Renal cortical epithelial cell (primary cell): ENCODE data around the gene QPCT. TPM values are rescaled to one million over a fixed set of nuclear protein-coding genes. Genes with fewer than 3 reads are reported as not detected.
"Not testable (repeated sequence)": the region's sequence is repeated elsewhere in the genome, so short reads cannot be mapped to it uniquely, and the experiment has no call there.

ENCODE experiments used
- DNase-seq: peaks from one replicate; pipeline ENCODE4 v3.0.0-alpha.2; 2011; ENCODE audit warnings: low read depth
- total RNA-seq: library from RNA; depleted of rRNA; stranded (reverse); fragments of >200 nt; gene quantifications from 2 replicates; pipeline ENCODE4 v1.2.3, GENCODE V29; 2014

The QPCT gene
- total RNA-seq, 1 donor from 2014 or later, result 83.0 TPM

GRCh38 chr2:37389989-37390765 lies 45.7 kb downstream of the QPCT start:
- DNase-seq, result peak; percentile 99

- no peak for DNase-seq
Measured at GRCh38 chr2:37390777-37391176, 46.3 kb downstream of the QPCT start.

GRCh38 chr2:37391711-37392110 lies 47.3 kb downstream of the QPCT start:
- no peak for DNase-seq

DNA sequence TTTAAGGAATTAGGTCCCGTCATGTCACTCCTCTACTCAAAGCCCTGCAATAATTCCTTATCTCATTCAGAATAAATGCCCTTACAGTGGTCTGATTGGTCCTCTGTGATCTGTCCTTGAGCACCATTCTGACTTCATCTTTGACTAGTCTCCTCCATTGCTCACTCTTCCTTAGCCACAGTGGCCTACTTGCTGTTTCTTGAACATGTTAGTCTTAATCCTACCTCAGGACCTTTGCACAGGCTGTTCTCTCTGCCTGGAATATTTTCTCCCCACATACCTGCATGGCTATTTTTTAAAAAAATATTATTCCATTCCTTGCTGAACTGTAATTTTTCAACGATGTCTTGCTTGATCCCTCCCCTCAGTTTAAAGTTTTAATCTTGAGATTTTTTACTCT lies 48.0 kb downstream of the QPCT start:
- DNase-seq, result no peak

DNA sequence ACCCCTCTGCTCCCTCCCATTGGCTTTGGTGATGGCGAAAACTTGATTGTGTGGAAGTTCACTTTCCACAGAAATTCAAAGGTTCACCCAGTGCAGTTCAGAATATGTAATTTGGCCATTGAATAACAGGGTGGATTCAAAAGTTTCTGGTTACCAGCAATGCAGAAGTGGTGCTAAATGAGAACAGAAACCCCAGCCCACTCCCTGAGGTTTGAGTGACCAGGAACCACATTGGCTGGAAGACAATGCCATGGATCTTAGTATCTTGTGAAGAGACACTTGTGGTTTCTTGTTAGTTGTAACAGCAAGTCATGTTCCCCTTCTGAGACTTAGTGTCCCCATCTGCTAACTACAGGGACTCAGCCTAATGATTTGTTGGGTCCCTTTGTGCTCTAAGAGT lies 49.8 kb downstream of the QPCT start:
- no peak for DNase-seq

DNA sequence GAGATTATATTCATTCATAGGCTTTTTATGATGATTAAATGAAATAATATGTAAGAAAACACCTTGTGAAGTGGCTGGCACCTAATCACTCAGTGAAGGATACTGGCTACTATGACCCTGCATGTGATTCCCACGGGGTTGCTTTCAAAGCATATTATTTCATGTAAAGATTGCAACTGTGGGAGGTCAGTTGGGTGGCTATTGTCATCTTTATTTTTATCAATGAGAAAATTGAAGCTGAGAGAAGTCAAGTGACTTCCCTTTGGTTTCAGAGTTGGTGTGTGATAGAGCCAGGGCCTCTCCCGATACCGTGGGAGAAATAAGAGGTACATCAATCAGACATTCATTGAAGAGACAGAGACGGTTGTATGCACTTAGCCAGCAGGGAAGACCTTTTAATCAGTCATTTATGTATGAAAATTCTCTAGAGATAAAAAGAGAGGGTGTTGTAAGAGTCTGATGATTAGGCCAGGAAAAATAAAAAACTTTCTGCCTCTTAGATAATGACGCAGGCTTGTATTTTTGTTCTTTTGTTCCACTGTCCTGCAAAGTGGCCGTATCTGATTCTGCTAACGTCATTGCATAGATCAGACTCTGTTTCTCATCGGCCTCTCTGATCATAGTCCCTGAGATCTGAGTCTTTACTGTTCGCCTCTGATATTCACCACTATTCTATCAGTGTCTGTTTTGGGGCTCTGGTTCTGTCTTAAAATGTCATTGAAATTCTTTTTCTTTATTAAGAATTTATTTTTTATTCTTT lies 50.5 kb downstream of the QPCT start:
- DNase-seq, result no peak

- DNase-seq, result no peak
Measured at GRCh38 chr2:37396890-37397565, 52.6 kb downstream of the QPCT start.

GRCh38 chr2:37398990-37399389 lies 54.6 kb downstream of the QPCT start:
- DNase-seq, result no peak

- DNase-seq, result no peak
Measured at GRCh38 chr2:37400041-37400440, 55.6 kb downstream of the QPCT start.

DNA sequence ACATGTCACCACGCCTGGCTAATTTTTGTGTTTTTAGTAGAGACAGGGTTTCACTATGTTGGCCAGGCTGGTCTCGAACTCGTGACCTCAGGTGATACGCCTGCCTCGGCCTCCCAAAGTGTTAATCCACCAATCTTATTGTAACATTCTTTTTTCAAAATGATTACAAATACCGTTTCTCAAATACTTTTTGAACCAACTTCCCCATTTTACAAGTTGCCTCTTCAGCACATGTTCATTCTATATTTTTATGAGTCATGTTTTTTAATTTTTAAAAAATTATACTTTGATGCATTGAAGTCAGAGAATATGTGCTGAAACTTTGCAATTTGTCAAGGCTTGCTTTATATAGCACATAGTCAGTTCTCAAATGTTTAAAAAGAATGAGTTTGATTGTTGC lies 58.2 kb downstream of the QPCT start:
- no peak for DNase-seq

DNA sequence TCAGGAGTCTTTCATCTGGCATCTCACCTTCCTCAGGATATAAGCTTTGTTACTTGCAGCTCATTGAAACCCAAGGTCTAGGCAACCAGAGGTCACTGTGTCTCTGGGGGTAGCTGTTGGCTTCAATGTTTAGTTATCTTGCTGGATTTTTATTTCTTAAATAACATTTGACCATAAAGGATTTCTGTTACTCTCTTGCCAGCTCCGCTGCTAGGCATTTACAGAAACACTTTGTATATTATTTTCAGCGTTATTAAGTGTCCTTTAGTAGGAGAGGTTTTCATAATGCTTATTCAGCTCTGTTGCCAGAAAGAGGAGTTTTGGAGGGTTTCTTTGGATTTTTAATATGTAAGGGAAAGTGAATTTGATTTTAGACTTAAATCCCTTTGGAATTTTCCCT lies 61.4 kb downstream of the QPCT start:
- no peak for DNase-seq

- DNase-seq, result no peak
Measured at GRCh38 chr2:37412231-37412630, 67.8 kb downstream of the QPCT start.

DNA sequence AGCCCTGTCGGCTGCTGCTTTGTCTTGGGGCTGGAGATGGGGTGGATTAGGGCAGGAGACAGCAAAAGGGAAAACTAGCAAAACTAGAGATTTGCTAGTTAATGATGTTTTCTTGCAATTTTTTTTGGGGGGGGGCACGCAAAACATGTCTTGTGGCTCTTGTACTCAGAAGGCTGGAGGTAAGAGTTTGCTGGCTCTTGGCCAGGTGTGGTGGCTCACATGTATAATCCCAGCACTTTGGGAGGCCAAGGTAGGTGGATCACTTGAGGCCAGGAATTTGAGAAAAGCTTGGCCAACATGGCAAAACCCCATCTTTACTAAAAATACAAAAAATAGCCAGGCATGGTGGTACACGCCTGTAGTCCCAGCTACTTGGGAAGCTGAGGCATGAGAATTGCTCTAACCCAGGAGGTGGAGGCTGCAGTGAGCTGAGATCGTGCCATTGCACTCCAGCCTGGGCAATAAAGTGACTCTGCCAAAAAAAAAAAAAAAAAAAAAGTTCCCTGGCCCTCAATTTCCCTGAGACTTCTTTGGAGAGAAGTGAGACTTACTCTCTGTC lies 69.6 kb downstream of the QPCT start:
- DNase-seq, result not testable (repeated sequence)

DNA sequence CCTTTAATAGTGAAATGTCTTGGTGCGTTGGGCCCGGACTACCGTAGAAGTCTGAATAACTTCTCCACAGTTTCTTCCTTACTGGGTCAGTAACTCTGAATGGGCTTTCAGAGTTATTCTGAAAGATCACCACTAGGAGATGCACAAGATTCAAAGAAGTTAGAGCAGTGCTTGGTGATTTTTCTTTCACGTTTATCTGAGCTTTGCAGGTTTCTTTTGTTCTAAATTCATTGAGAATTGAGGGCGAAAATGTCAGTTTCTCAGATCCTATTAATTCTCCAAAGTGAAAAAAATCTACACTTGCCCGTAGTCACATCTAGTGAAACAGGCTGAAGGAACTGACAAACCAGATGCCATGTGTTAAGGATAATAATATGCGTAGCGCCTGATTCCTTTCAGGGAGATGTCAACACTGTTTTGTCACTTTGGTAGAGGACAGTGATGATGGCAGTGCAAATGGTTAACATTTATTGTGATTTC lies 70.1 kb downstream of the QPCT start:
- DNase-seq, result peak; percentile 73

DNA sequence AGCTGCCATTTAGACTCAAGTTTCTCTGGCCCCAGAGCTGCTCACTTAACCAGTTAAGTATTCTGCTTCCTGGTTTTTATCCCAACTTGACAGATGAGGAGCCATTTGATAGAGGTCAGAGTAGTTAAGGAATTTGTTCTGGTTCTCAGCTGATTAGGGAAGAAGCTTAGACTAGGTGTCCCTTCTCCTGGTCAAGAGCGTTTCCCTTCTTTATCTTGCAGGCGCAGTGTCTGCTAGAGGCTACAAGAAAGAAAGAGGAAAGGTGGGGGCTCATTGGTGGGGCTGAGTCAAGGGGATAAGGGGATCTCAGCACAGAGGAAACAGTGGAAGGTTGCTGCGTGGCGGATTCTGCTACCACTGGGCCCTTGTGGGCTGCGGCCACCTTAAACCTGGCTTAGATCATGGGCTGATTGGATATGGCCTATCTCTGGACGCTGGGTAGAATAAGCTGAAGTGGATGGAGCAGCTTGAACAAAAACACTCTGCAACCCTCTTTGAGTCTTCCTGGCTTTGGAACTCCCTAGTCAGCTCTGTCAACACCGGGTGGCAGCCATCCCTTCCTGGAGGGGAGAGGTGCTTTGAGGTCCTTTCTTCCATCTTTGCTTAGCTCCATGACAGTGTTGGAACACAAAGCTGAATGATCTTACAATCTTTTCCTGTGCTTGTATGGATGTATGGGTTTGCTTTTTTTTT lies 70.8 kb downstream of the QPCT start:
- peak; percentile 13 for DNase-seq

- DNase-seq, result peak; percentile 9
Measured at GRCh38 chr2:37417321-37417720, 72.9 kb downstream of the QPCT start.

- no peak for DNase-seq
Measured at GRCh38 chr2:37418956-37419355, 74.5 kb downstream of the QPCT start.

DNA sequence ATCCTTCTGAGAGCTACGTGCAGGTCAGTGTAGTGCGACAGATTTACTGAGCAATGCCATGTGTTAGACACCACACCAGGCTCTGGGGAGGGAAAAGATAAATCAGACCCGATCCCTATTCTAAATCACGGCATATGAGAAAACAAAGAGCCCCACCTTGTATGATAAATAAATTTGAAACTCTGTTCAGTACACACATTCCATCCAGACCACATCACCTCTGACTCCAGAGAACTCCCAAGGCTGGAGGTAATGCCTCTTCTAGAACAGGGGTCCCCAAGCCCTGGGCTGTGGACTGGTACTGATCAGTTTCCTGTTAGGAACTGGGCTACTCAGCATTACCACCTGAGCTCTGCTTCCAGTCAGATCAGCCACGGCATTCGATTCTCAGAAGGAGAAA lies 77.3 kb downstream of the QPCT start:
- DNase-seq, result no peak

GRCh38 chr2:37422816-37423215 lies 78.4 kb downstream of the QPCT start:
- DNase-seq, result no peak
